T-helper 2 cell (primary cell): ENCODE measurements around the gene BSG.

Source experiments
- DNase-seq, 5 experiments: peaks; one replicate each; pipeline versions ENCODE4 v3.0.0 to v3.0.0-alpha.2; 2012 to 2022

BSG gene

DNA sequence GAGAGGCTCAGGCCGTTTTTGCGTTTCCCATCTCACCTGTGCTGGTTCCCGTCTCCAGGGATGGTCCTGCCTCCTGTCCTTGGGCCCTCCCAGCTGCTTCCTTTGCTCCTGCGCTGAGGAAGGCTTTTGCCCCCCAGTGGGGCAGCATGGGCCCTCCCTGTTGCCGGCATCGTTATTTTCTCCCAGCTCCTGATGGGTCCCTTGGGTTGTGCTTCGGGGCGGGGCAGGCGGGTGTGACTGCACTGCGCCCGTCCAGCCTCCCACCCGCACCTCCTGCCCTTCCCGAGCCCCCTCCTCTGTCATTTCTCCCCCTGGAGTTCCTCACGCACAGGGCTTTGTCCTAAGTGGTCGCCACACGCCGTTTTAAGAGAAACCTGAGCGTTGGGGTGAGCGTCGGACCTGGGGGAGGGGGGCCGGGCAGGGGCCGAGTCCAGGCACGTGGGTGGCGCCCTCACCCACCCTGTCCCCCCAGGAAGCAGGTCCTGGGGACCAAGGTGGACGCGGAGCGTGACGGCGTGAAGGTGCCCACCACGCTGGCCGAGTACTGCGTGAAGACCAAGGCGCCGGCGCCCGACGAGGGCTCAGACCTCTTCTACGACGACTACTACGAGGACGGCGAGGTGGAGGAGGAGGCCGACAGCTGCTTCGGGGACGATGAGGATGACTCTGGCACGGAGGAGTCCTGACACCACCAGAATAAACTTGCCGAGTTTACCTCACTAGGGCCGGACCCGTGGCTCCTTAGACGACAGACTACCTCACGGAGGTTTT, 31.3 kb upstream of the BSG start:
- DNase-seq: no peak

DNA sequence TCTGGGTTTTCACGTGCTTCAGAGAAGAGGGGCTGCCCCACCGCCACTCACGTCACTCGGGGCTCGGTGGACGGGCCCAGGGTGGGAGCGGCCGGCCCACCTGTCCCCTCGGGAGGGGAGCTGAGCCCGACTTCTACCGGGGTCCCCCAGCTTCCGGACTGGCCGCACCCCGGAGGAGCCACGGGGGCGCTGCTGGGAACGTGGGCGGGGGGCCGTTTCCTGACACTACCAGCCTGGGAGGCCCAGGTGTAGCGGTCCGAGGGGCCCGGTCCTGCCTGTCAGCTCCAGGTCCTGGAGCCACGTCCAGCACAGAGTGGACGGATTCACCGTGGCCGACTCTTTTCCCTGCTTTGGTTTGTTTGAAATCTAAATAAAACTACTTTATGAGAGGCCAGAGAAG, 30.7 kb upstream of the BSG start:
- DNase-seq: no peak

DNA sequence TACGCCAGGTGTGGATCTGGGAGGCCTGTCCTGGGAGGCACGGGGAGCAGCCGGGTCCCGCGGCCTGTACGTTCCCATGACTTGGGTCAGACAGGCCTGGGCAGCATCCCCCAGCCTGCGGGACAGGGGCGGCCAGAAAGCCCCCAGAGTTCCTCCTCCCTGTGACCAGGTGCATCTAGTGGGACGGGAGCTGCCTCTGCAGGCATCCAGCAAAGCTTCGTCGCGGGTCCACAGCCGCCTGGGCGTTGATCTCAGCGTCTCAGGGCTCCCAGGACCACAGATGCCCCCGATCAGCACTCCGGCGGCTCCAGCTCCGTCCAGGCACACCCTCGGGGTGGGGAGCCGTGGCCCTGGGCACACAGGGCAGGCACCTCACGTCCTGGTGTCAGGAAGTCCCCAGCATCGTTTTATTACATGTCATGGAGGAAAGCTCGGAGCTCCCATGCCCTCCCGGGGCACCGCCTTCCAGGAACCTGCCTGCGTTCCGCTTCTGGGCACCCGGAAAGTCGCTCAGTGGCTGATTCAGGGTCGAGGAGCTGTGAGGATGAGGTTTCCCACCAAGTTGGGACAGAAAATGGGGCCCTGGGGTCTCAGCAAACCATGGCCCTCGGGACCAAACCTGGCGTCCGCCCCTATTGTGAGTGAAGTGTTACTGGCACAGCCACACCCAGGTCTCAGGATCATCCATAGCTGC, 30.1 kb upstream of the BSG start:
- no peak for DNase-seq

DNA sequence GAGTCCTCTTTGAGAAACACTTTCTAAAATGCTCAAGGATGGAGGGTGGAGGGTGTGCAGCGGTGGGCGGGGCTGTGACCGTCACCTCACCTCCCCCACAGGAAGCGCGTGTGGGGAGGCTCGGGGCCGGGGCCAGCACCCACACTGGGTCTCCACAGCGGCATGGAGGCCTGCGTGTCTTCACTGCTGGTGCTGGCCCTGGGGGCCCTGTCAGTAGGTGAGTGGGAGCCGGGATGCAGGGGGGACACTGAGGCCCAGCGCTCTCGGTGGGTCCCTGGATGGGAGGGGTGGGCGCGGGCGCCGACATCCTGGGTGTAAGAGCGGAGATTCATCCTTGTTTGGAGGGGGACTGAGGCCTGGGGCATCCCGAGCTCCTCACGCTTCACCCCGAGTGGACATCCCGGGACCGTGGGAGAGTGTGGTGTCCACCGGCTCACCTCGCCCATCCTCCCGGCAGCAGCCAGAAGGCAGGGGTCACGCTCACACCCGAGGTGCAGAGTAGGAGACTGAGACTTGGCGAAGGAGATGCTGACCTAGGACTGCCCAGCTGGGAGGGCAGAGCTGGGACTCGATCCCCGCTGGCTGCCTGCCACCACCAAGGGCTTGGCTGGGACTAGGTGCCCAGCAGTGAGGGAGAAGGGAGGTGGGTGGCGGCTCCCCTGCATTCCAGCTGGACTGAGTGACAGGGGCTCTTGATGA, 28.3 kb upstream of the BSG start, which contains the start of gene GZMM:
GZMM (plus strand) TSS at position 144 of the 699 bp plus-strand sequence; CDS start at position 163, 19 bp downstream.
- peak; percentile 32 to 91 (median 68) for DNase-seq

DNA sequence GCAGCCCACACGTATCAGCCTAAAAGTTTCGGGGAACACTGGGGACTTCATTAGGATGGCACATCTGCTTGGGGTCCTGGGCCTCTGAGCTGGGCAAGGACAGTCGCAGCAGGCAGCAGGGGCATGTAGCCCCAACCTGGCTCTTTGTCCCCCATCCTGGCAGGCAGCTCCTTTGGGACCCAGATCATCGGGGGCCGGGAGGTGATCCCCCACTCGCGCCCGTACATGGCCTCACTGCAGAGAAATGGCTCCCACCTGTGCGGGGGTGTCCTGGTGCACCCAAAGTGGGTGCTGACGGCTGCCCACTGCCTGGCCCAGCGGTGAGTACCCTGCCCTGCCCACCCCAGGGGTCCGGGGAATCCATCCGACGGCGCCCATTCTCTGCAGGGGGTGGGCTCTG, 25.3 kb upstream of the BSG start:
- DNase-seq: no peak

DNA sequence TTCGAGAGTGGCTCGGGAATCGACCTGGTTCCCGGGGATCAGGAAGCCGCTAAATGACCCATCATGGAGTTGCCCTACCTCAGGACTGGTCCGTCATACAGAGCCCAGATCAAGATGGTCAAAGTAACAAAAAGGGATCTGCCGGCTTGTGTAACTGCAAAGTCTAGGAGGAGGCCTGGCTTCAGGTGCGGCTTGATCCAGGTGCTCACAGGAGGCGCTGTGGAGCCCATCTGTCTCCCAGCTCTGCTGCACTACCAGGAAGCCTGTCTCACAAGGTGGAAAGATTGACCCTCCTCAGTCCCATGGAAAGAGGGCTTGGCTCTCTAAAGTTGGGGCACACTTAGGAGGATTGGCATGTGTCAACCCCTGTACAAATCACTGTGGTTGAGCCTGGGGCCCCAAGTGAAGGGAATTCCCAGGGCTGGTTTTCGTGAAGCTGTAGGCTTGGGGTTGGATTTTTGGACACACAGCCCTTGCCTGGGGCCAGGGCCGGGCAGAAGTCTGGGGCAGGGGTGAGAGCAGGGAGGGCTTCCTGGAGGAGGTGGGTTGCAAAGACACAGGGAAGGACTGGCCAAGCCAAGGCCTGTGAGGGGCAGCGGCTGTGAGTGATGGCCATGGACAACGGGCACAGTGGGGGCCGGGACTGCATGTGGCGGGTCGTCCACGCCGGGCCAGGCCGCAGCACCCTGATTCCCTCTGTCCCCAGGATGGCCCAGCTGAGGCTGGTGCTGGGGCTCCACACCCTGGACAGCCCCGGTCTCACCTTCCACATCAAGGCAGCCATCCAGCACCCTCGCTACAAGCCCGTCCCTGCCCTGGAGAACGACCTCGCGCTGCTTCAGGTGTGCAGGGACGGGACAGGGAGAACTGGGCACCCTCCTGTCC, 24.3 kb upstream of the BSG start:
- no peak for DNase-seq

DNA sequence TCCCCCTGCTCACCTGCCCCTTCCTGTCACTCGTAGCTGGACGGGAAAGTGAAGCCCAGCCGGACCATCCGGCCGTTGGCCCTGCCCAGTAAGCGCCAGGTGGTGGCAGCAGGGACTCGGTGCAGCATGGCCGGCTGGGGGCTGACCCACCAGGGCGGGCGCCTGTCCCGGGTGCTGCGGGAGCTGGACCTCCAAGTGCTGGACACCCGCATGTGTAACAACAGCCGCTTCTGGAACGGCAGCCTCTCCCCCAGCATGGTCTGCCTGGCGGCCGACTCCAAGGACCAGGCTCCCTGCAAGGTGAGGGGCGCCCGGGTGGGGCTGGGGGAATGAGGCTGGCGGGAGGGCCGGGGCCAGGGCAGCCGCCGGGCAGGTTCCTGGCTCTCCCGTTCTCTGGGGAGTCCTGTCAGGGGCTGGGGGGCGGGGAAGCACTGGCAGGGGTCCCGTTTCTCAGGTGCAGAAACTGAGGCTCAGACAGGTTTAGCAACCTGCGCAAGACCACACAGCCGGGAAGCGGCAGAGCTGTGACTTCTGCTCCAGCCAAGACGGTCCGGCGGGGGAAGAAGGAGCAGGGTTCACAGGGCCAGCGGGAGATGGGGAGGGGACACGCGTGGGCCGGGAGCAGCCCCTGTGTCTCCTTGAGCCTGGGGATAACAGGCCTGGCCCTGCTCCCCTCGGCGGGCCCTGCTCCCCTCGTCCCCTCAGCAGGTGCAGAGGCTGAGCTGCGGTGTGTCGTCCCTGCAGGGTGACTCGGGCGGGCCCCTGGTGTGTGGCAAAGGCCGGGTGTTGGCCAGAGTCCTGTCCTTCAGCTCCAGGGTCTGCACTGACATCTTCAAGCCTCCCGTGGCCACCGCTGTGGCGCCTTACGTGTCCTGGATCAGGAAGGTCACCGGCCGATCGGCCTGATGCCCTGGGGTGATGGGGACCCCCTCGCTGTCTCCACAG, 23.2 kb upstream of the BSG start:
- no peak for DNase-seq

DNA sequence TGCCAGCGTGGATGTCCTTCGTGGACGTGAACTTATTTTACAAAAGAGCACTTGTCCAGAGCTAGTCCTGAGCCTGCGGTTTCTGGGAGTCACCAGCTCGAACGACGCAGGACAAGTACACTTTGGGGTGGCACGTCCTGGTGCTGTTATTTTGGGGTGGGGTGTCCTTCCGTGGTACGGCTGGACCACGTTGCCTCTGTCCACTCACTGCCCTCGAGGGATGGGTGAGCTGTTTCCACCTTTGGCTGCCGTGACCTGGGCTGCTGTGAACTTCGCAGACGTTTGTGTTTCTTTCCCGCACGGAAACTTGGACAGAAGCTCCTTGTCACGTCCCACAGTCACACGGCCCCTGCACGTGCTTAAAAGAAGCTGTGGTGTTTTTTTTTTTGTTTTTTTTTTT, 17.6 kb upstream of the BSG start:
- DNase-seq: no peak

DNA sequence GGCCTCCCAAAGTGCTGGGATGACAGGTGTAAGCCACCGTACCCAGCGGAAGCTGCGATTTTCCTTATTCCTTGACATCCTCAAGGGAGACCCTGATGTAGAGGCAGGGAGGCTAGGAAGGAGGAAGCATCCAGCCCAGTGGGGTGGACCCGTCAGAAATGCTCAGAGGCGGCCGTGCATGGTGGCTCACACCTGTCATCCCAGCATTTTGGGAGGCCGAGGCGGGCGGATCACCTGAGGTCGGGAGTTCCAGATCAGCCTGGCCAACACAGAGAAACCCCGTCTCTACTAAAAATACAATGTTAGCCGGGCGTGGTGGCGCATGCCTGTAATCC, 17.0 kb upstream of the BSG start:
- no peak for DNase-seq

DNA sequence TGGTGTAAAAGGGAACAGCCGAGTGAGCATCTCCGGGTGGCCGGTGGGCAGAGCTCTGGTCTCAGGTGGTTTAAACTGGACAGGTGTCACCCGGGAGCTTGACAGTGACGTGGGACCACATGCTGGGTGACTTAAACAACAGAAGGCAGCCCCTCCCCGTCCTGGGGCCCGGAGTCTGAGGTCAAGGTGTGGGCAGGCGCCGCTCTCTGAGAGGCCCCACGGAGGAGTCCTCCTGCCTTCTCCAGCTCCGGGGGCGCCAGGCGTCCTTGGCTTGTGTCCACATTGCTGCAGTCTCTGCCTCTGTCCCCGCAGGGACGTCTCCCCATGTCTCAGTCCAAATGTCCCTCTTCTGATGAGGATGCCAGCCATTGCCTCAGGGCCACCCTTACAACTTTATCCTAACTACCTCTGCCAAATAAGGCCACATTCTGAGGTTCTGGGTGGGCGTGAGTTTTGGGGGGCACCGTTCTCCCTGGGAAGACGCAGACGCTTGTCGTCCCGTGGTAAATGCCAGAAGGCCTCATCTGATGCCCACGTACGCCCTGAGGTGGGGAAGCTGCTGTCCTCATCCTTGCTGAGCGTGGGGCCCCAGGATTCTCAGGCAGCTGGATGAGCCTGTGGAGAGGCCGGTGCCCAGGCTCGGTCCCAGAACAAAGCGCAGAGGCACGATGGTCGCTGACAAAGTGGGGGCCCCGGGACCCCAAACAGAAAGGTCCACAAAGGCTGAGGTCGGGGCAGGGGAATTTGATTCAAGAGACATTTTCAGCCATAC, 15.6 kb upstream of the BSG start:
- DNase-seq: no peak

DNA sequence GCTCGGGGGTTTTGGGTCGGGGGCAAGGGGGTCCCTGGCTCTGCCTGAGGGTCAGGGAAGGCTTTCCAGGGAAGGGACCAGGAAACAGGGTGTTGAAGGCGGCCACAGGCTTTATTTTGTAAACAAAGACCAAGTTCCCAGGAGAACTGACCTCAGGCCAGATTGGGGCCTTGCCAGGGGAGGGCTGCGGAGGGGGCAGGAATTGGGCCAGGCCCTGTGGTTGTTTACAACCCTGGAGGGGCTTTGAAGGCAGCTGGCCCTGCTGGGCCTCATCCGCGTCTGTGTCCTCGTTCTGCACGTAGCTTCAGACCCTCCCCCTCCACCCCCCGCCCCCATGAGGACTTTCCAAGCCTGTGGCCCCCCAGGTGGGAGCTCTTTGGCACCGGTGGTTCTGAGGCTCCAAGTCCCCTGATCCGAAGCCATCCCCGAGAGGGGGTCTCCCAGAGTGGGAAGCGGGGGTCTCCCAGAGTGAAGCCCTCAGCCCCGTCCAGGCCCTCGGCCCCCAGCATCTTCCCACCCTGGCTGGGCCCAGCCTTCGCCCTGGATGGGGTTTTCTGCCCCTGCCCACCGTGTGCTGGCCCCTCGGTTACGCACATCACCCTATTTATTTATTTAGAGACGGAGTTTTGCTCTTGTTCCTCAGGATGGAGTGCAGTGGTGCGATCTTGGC, 13.5 kb upstream of the BSG start:
- no peak for DNase-seq

DNA sequence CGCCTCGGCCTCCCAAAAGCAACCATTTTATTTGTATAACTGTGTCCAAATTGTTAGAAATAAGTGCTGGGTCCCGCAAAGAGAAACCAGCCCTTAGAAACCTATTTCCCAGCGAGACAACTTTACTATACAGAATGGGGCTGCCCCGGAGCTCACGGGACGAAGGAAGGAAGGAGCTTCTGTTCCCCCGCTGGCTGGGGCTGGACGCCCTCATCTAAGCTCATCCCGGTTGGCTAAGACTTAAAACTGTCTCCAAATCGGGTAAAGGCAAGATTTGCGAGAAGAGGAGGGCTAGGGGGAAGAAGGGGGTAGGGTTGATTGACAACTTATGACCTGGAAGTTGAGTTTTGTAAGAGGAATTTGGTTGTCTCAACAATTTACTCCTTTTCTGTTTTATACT, 12.3 kb upstream of the BSG start:
- no peak for DNase-seq

DNA sequence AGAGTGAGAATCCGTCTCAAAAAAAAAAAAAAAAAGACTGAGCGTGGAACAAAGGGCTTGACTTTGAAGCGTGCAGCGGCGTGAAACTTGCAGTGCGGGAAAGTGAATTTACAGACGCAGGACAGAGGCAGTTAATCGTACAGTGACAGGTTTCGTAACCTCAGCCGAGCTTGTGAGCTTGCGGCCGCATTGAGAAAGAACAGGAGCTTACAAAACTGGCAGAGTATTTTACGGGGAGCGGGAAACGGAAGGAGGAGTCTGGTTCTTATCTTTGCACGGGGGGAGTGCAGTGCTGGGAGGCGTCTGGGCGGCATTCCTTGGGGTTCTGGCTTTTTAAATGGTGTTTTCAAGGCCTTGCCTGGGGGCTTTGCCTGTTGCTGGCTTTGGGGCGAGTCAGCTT, 6.0 kb upstream of the BSG start:
- no peak for DNase-seq

DNA sequence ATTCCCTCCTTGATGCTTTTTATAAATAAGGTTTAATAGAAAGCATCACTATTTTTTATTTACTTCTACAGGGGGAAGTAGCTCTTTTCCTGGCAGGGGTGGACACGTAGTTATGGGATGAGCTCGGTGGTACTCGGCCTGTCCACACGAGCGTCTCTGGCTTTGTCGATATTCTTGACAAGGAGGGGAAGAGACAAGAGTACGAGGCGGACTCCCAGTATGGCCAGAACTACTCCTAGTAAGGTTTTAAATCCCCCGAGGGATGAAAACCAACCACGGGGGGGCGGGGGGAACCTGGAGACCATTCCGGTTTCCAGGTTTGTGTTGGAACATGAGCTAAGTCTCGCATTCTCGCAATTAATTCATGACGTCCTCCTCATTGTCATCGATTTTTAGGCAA, 5.6 kb upstream of the BSG start:
- DNase-seq: no peak

DNA sequence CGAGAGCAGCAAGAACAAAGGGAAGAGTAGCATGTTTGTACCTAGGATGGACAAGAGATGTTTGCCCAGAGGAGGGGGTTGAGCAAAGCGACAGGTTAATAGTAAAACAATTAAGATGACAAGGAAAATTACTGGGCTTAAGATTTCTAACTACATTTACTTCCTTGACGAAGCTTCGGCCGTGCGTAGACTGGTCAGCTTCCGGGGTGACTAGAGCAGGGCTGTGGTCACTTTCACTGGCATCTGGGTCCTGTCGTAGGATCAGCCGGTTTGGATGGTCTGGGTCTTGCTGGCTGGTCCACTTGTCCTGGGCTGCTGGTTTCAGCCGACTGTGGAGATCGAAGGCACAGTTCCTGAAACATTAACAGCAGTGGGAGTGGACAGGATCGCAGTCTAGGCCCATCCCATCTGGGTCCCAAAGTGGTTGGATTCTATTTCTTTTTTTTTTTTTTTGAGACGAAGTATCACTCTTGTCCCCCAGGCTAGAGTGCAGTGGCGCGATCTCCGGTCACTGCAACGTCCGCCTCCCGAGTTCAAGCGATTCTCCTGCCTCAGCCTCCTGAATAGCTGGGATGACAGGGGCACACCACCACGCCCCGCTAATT, 5.0 kb upstream of the BSG start:
- DNase-seq: no peak

DNA sequence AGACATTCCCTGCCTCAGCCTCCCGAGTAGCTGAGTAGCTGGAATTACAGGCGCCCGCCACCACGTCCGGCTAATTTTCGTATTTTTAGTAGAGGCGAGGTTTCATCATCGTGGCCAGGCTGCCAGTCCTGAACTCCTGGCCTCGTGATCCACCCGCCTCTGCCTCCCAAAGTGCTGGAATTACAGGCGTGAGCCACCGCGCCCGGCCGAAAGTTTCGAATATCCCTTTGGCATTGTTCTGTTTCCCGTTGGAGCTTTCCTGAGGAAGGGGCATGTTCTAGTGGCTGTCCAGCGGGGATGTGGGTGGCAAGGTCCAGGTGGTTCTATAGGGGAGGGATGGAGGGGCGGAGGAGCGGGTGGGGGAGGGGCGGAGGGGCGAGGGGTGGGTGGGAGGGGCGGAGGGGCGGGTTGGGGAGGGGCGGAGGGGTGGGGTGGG, 2.1 kb upstream of the BSG start:
- no peak for DNase-seq

DNA sequence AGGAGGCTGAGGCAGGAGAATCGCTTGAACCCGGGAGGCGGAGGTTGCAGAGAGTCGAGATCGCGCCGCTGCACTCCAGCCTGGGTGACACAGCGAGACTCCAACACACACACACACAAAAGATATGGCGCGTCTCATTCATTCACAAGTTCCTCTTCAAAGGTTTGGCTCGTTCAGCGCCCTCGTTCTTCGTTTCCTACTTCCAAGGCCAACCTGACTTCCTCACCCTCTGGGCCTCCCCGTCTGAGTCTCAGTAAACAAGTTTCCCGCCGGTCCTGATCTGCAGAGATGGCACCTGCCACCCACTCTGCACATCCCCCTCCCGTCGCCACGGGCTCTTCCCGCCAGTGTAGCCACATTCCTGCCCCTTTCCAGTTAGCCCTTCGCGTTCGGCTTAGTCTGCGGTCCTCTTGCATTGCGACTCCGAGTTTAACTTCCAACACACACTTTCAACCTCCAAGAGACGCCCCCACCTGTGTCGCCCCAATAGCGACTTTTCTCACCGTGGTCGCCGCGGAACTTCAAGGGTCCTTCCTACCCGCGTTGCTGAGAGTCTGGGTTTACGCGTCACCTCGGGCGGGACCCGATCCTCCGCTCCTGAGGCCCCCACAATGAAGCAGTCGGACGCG, 1.3 kb upstream of the BSG start:
- DNase-seq: peak in 4 of 5 experiments; percentile 15 to 77 (median 66)

DNA sequence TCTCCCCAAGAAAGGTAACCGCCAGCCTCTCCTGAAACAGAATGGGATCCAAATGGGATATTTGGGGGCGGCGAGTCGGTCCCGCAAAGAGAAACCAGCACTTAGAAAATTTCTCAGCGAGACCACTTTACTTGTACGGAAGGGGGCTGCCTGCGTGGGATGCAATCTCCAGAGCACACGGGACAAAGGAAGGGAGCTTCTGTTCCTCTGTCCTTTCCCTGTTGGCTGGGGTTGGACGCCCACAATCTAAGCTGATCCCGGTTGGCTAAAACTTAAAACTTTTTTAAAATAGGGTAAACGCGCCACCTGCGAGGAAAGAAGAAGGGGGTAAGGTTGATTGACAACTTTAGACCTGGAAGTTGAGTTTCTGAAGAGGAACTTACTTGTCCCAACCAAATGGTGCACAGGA, 826 bp upstream of the BSG start:
- peak in 2 of 5 experiments; percentile 19 to 47 for DNase-seq
